Measurements from ENCODE around the gene IL18. TPM values are rescaled to one million over a fixed set of nuclear protein-coding genes. Genes with fewer than 3 reads are reported as not detected.
"Not testable (repeated sequence)": the region's sequence is repeated elsewhere in the genome, so short reads cannot be mapped to it uniquely, and the experiment has no call there.

Gene IL18
- total RNA-seq, 4 donors from 2014 or later, result 10.4 to 70.9 (median 30.8) TPM

- TF ChIP-seq CTCF (IDR thresholded peaks at IDR 0.05), result no peak
- no peak for DNase-seq (ENCODE audit: low spot score)
- no peak for ATAC-seq (ENCODE audit: low FRiP score)
These were observed 66.0 kb downstream of the IL18 start for GRCh38 chr11:112097734-112098528.

- ATAC-seq (ENCODE audit: low FRiP score), result no peak
- no peak for DNase-seq (ENCODE audit: low spot score)
- TF ChIP-seq CTCF (IDR thresholded peaks at IDR 0.05), result no peak
These were observed 67.7 kb downstream of the IL18 start for GRCh38 chr11:112096194-112096593.

- not testable (repeated sequence) for ATAC-seq (ENCODE audit: low FRiP score); DNase-seq (ENCODE audit: low spot score)
These were observed 68.6 kb downstream of the IL18 start for GRCh38 chr11:112095302-112095701.

Small RNA genes within 50 kb of the gene (small RNA-seq; reads per million reads assigned to genes)
- gene MRPS36P4, result not detected

Other genes starting within 250 kb of the IL18 start
- 1 to 10 TPM in 3 of 4 donors, not detected in 1; 3.4 to 7.9 (median 7.5) TPM for gene C11orf52, start 245.2 kb downstream of the IL18 start, total RNA-seq
- 10 to 100 TPM; 36.4 to 79.3 (median 40.7) TPM for gene DIXDC1, start 226.8 kb downstream of the IL18 start, total RNA-seq
- gene DLAT, start 138.7 kb downstream of the IL18 start, total RNA-seq, result 10 to 100 TPM; 20.5 to 61.6 (median 36.1) TPM
- gene PIH1D2, start 90.1 kb downstream of the IL18 start, total RNA-seq, result 1 to 10 TPM in 2 of 4 donors, under 1 TPM in 1, not detected in 1; 0.48 to 2.4 (median 1.8) TPM
- 10 to 100 TPM; 11.0 to 15.4 (median 11.1) TPM for gene NKAPD1, start 89.8 kb downstream of the IL18 start, total RNA-seq
- gene TIMM8B, start 77.3 kb downstream of the IL18 start, total RNA-seq, result 10 to 100 TPM; 31.5 to 37.1 (median 33.9) TPM
- 100 to 1,000 TPM in 2 of 4 donors, 10 to 100 TPM in 2; 85.0 to 145 (median 104) TPM for gene SDHD, start 77.2 kb downstream of the IL18 start, total RNA-seq
- gene TEX12, start 3.3 kb upstream of the IL18 start, total RNA-seq, result under 1 TPM in 1 of 4 donors, not detected in 3; 0.96 TPM
- 10 to 100 TPM in 3 of 4 donors, 1 to 10 TPM in 1; 4.4 to 33.6 (median 18.3) TPM for gene BCO2, start 11.4 kb upstream of the IL18 start, total RNA-seq
- 10 to 100 TPM; 25.8 to 38.0 (median 34.4) TPM for gene PTS, start 62.3 kb upstream of the IL18 start, total RNA-seq
- not detected for gene PLET1, start 96.8 kb upstream of the IL18 start, total RNA-seq

Measured in omental fat pad (tissue), 4 donors.